ENCODE measurements around the gene SLC35G3. TPM values are rescaled to one million over a fixed set of nuclear protein-coding genes. Genes with fewer than 3 reads are reported as not detected.
"Not testable (repeated sequence)": the region's sequence is repeated elsewhere in the genome, so short reads cannot be mapped to it uniquely, and the experiment has no call there.

The SLC35G3 gene
- total and polyA plus RNA-seq, 9 donors, result not detected

DNA sequence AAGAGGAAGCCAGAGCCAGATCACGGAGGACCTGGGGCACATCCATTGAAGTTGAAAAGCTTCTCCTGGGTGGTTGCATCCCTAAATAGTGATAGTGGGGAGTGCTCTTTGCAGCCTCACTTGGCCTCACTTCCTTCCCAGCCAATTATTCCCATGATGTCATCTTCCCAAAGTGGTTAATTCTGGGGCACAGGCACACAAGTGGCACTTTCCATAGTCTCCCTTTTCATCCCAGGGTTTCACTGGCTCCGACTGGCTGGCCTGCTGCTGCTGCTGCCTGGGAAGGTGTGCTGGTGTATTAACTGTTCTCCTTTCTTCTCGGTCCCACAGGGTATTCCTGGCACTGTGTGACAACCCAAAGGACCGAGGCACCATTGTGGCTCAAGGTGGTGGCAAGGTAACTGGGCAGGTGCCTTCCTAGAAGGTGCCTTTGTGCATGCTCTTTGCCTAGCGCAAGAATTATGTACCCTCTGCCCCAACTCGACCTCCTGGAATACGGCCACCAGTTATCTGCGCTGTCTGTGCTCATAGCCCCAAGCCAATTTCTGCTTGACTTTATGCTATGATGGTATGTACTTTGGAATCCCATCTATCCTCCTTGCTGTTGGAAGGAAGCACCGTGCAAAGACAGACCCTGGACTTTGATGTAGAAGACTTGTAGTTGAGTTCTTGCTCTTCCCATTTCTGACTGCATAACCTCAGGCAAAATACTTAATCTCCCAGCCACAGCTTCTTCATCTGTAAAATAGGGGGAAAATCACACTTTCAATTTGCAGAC is 18.4 kb downstream of the SLC35G3 start:
- Histone ChIP-seq H3K36me3 (no peaks in the 10 kb centered on the region), H3K27ac (no peak overlapping the region), H3K4me1 (ENCODE audit: insufficient read depth) (no peaks in the 10 kb centered on the region), H3K9me3 (no peaks in the 10 kb centered on the region), H3K27me3 (no peaks in the 10 kb centered on the region), H3K4me3 (no peak overlapping the region)
- no peak for DNase-seq
- WGBS, 3 donors, result 67 to 84% (median 73%) methylated on average over 9 of the region's 9 CpGs
- no peak for TF ChIP-seq POLR2A (IDR thresholded peaks at IDR 0.05)
- TF ChIP-seq EP300 (IDR thresholded peaks at IDR 0.05), result no peak
- TF ChIP-seq, protein P1, sequence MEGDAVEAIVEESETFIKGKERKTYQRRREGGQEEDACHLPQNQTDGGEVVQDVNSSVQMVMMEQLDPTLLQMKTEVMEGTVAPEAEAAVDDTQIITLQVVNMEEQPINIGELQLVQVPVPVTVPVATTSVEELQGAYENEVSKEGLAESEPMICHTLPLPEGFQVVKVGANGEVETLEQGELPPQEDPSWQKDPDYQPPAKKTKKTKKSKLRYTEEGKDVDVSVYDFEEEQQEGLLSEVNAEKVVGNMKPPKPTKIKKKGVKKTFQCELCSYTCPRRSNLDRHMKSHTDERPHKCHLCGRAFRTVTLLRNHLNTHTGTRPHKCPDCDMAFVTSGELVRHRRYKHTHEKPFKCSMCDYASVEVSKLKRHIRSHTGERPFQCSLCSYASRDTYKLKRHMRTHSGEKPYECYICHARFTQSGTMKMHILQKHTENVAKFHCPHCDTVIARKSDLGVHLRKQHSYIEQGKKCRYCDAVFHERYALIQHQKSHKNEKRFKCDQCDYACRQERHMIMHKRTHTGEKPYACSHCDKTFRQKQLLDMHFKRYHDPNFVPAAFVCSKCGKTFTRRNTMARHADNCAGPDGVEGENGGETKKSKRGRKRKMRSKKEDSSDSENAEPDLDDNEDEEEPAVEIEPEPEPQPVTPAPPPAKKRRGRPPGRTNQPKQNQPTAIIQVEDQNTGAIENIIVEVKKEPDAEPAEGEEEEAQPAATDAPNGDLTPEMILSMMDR (IDR thresholded peaks at IDR 0.05), result no peak
- intact Hi-C loops (cut with DNase I), result loop anchor here in 1 of 4 donors (10.0 kb wide), 1 partner anchor 359 kb away; the partner anchor contains the start of gene SLFN12L

DNA sequence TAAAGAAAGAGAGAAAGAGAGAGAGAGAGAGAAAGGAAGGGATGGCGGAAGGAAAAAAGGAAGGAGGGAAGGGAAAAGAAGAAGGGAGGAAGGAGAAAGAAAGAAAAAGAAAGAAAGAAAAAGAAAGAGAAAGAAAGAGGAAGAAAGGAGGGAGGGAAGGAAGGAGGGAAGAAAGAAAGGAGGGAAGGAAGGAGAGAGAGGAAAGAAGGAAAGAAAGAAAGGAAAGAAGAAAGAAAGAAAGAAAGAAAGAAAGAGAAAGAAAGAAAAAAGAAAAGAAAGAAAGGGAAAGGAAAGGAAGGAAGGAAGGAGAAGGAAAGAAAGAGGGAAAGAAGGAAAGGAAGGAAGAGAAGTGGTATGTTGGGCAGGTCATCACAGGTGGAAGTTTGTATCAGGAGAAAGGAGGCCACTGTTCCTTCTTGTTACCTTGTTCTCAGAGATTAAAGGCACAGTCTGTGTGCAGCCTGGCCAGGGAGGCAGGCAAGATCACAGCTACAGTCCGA is 19.3 kb downstream of the SLC35G3 start:
- WGBS, 3 donors, result 74 to 80% (median 79%) methylated on average over 2 of the region's 2 CpGs
- Histone ChIP-seq H3K4me1 (ENCODE audit: insufficient read depth) (no peaks in the 10 kb centered on the region), H3K4me3 (no peak overlapping the region), H3K27me3 (no peaks in the 10 kb centered on the region), H3K36me3 (no peaks in the 10 kb centered on the region), H3K27ac (no peak overlapping the region), H3K9me3 (no peaks in the 10 kb centered on the region)
- DNase-seq, result no peak
- no peak for TF ChIP-seq POLR2A (IDR thresholded peaks at IDR 0.05)
- TF ChIP-seq, protein P1 (IDR thresholded peaks at IDR 0.05), result no peak
- TF ChIP-seq EP300 (IDR thresholded peaks at IDR 0.05), result no peak
- intact Hi-C loops (cut with DNase I), result loop anchor here in 1 of 4 donors (10.0 kb wide), 1 partner anchor 360 kb away; the partner anchor contains the start of gene SLFN12L

DNA sequence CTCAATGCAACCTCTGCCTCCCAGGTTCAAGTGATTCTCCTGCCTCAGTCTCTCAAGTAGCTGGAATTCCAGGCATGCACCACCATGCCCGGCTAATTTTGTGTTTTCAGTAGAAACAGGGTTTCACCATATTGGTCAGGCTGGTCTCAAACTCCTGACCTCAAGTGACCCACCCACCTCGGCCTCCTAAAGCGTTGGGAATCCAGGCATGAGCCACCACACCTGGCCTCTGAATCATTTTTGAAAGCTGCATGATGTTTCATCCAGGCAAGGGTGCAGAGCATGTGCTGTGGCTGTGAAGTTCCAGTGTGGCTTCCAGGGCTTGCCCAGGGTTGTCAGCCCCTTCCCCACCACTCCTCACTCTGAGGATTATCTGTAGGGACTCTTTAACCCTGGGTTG is 21.9 kb downstream of the SLC35G3 start:
- not testable (repeated sequence) for H3K4me3 ChIP-seq; H3K36me3 ChIP-seq; H3K27me3 ChIP-seq; H3K4me1 ChIP-seq (ENCODE audit: insufficient read depth); DNase-seq; H3K27ac ChIP-seq; H3K9me3 ChIP-seq
- intact Hi-C loops (cut with DNase I), result loop anchor here in 1 of 4 donors (10.0 kb wide), 1 partner anchor 362 kb away; the partner anchor contains the start of gene SLFN12L
- 60 to 74% (median 62%) methylated on average over 3 of the region's 3 CpGs for WGBS, 3 donors

DNA sequence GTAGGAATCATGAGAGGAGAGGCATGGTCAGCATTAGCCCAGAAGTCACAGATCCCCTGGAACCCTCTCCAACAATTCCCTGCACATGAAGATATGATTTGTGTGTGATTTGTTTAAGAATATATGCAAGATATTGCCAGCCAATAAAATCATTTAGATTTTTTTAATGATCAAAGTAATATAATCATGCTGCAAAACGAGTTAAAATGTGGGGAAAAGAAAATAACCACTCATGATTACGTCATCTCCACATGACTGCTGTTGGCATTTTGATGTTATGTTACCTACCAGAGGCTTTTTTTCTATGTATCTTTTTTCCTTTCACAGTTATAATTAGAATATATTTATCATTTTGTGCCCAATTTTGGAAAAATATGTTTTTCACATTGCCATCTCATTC is 22.4 kb downstream of the SLC35G3 start:
- Histone ChIP-seq H3K4me3 (no peak overlapping the region), H3K27me3 (no peaks in the 10 kb centered on the region), H3K27ac (no peak overlapping the region), H3K4me1 (ENCODE audit: insufficient read depth) (no peaks in the 10 kb centered on the region), H3K9me3 (no peaks in the 10 kb centered on the region), H3K36me3 (no peaks in the 10 kb centered on the region)
- intact Hi-C loops (cut with DNase I), result loop anchor here in 1 of 4 donors (10.0 kb wide), 1 partner anchor 363 kb away; the partner anchor contains the start of gene SLFN12L
- no peak for DNase-seq
- TF ChIP-seq POLR2A (IDR thresholded peaks at IDR 0.05) (no peak), EP300 (IDR thresholded peaks at IDR 0.05) (no peak)
- TF ChIP-seq, protein P1 (IDR thresholded peaks at IDR 0.05), result no peak
- 43 to 46% (median 46%) methylated on average over 2 of the region's 2 CpGs for WGBS, 3 donors
